Medulla oblongata (tissue), 1 donor: ENCODE measurements around the gene OR5B17.
"Not testable (repeated sequence)": the region's sequence is repeated elsewhere in the genome, so short reads cannot be mapped to it uniquely, and the experiment has no call there.

ENCODE experiments used
- DNase-seq: peaks from one replicate; pipeline ENCODE4 v3.0.0-alpha.2; 2015; ENCODE audit errors: extremely low spot score

Gene OR5B17

DNA sequence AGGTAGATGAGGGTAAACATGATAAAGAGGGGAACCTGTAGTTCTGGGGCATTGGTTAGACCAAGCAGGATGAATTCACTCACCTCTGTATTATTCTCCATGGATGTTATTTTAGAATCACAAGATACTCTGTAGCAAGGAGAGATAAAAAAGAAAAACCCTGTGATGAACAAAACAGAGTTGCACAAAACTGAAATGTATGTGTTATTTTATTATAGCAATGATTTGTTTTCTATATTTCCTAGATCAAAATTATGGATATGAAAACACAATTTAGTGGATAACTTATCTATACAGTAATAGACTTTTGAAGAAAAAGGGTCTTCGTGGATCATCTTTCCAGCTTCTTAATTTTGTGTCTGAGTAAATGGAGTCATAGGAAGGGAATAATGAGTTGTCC is at the start of gene OR5B17:
OR5B17 (minus strand) TSS at position 101 of the 400 bp plus-strand sequence; CDS start at position 101, 0 bp downstream.
- DNase-seq = no peak

DNA sequence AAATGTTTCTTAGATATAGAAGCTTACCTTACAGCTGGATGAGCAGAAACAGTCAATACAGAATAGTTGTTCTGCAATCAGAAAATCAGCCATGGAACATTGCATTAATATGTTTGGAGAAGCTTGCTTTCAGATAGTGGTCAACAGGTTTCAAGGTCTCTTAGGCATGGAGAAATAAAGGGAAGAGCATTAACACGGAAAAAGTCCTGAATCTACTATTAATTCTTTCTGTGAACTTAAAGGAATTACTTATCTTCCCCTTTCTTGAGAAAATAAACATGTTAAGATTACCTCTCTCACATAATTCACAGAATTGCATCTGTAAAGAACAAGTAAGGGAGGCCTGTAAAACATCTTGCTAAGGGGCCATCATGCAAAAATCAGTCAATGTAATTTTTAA is 47.9 kb upstream of the OR5B17 start, which contains the start of gene OR5B3:
OR5B3 (minus strand) TSS at position 101 of the 400 bp plus-strand sequence. CDS start 3,465 bp downstream, outside the sequence.
- no peak for DNase-seq

- not testable (repeated sequence) for DNase-seq
Measured at GRCh38 chr11:58399622-58400021, 40.8 kb upstream of the OR5B17 start.

DNA sequence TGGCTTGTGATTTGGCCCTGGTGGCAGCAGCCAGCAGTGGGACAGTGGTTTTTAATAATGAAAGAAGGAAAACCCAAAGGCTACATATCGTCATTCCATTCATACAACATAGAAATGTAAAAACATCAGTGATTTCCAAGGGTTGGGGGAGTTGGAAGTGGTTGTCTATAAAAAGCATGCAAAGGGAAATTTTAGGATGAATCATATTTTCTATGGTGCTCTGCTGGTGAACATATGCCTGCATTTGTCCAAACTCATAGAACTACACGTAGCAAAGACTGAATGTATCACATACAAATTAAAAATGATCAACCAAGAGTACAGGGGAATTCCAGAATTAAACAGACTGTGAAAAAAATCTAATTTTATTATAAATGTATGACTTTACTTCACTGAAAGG is 36.7 kb upstream of the OR5B17 start:
- no peak for DNase-seq

DNA sequence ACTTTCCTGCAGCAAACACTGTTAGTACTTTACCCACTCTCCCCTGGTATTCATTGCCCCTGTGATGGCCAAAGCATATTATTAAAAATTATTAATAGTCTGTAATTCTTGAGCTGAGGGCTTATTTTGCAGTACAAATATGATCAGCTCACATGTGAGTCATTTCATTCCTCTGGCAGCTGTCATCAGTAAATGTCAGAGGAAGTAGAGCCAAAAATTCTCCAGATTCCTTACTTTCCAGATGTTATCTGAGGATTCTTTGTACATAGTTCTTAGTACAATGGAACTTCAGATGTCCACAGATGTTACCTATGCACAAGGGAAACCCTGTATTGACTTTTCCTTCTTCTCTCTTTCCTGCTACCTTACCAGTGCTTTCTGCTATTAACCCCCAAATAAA is 35.3 kb upstream of the OR5B17 start:
- DNase-seq = no peak

GRCh38 chr11:58392746-58393145 is 33.9 kb upstream of the OR5B17 start:
- DNase-seq = no peak

- no peak for DNase-seq
Measured at GRCh38 chr11:58391879-58392278, 33.0 kb upstream of the OR5B17 start.

DNA sequence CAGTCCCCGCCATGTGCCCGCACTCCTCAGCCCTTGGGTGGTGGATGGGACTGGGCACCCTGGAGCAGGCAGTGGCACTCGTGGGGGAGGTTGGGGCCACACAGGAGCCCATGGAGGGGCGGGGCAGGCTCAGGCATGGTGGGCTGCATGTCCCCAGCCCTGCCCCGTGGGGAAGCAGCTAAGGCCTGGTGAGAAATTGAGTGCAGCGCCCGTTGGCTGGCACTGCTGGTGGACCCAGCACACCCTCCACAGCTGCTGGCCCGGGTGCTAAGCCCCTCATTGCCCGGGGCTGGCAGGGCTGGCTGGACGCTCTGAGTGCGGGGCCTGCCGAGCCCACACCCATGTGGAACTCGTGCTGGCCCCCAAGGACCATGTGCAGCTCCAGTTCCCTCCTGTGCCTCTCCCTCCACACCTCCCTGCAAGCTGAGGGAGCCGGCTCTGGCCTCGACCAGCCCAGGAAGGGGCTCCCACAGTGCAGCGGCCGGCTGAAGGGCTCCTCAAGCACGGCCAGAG is 31.7 kb upstream of the OR5B17 start:
- no peak for DNase-seq

GRCh38 chr11:58354727-58355126 is 4.1 kb downstream of the OR5B17 start:
- no peak for DNase-seq

DNA sequence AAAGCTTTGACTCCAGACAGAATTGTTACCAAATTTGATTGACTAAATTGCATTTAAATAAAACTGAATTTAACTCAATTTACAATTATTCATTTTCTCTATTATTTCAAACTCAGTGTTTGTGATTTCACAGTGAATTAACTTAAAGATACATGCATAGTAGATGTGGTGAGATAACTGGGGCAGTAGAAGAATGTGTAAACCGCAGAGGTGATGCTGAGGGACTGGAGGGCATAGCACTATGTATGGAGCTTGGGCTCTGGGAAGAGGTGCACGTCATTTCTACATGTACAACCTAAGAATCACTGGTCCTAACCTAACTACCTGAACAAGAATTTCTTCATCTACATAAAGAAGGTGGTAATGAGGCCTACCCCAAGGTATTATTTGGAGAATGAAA is 13.7 kb downstream of the OR5B17 start:
- no peak for DNase-seq

GRCh38 chr11:58334708-58335107 is 24.2 kb downstream of the OR5B17 start:
- no peak for DNase-seq

DNA sequence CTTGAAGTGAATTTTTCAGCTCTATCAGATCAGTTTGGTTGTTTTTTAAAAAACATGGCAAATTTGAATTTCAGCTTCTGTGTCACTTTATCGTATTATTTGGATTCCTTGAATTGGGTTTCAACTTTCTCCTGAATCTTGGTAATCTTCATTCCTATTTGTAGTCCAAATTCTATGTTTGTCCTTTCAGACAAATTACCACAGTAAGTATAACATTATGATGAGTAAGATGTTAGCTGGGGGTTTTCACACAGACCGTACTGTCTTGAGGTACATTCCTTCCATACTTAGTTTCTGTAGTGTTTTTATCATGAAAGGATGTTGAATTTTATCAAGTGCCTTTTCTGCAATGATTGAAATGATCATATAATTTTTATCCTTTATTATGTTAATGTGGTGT is 28.0 kb downstream of the OR5B17 start:
- DNase-seq = no peak

DNA sequence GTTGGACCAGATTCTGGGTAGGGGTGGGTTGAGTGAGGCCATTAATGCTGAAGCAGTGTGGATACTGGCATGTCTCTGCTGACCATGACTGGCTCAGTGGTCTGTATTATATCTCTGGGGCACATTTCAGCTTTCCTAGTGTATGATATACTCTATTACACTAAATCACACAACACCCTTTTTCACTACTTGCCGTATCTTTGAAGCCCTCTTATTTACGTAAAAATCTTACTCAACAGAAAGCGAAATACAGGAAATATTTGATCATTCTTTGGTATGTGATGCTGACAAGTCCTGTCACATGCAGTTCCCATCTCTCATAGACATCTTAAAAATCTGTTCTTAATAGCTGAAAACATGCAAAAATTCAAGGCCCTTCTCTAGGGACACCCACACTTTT is 40.3 kb downstream of the OR5B17 start:
- DNase-seq = no peak

GRCh38 chr11:58316142-58316541 is 42.7 kb downstream of the OR5B17 start:
- DNase-seq = no peak
